Activated CD4-positive, CD25-positive, alpha-beta regulatory T cell treated with anti-CD3 and anti-CD28 coated beads, Interleukin-2, amount 50 U/mL, for 72 hours (primary cell): ENCODE measurements around the gene EREG.

Experiments
- DNase-seq: peaks from one replicate; pipeline ENCODE4 v3.0.0; 2021

The EREG gene

GRCh38 chr4:74353858-74354257 is 11.1 kb upstream of the EREG start:
- no peak for DNase-seq

GRCh38 chr4:74357965-74358364 is 7.0 kb upstream of the EREG start:
- DNase-seq = no peak

GRCh38 chr4:74361671-74362070 is 3.3 kb upstream of the EREG start:
- no peak for DNase-seq

GRCh38 chr4:74362347-74362746 is 2.6 kb upstream of the EREG start:
- DNase-seq = no peak

GRCh38 chr4:74364256-74364651 is 691 bp upstream of the EREG start:
- DNase-seq = no peak

- DNase-seq = no peak
Observed at GRCh38 chr4:74365761-74366160, 816 bp downstream of the EREG start.

- DNase-seq = no peak
Observed at GRCh38 chr4:74366367-74366911, 1.5 kb downstream of the EREG start.

GRCh38 chr4:74367656-74368290 is 2.8 kb downstream of the EREG start:
- DNase-seq = no peak

GRCh38 chr4:74368596-74368995 is 3.7 kb downstream of the EREG start:
- no peak for DNase-seq

GRCh38 chr4:74369855-74370254 is 4.9 kb downstream of the EREG start:
- no peak for DNase-seq

GRCh38 chr4:74370912-74371311 is 6.0 kb downstream of the EREG start:
- no peak for DNase-seq

- DNase-seq = no peak
Observed at GRCh38 chr4:74374128-74374527, 9.2 kb downstream of the EREG start.

- DNase-seq = no peak
Observed at GRCh38 chr4:74374561-74375327, 9.8 kb downstream of the EREG start.

GRCh38 chr4:74375824-74376426 is 11.0 kb downstream of the EREG start:
- no peak for DNase-seq

GRCh38 chr4:74376888-74377483 is 12.0 kb downstream of the EREG start:
- no peak for DNase-seq

- no peak for DNase-seq
Observed at GRCh38 chr4:74377714-74378113, 12.8 kb downstream of the EREG start.

GRCh38 chr4:74378573-74378972 is 13.6 kb downstream of the EREG start:
- DNase-seq = no peak

GRCh38 chr4:74379912-74380311 is 15.0 kb downstream of the EREG start:
- no peak for DNase-seq

GRCh38 chr4:74385386-74385785 is 20.4 kb downstream of the EREG start:
- DNase-seq = no peak

GRCh38 chr4:74386159-74386558 is 21.2 kb downstream of the EREG start:
- no peak for DNase-seq

GRCh38 chr4:74387790-74388189 is 22.8 kb downstream of the EREG start:
- no peak for DNase-seq

GRCh38 chr4:74389494-74389893 is 24.5 kb downstream of the EREG start:
- no peak for DNase-seq

GRCh38 chr4:74390677-74391076 is 25.7 kb downstream of the EREG start:
- no peak for DNase-seq

- DNase-seq = no peak
Observed at GRCh38 chr4:74391346-74391745, 26.4 kb downstream of the EREG start.
